Large intestine (tissue), 3 donors: ENCODE results near the gene MED25. TPM values are rescaled to one million over a fixed set of nuclear protein-coding genes. Genes with fewer than 3 reads are reported as not detected.
A peak's percentile ranks its signal among the peaks of the same experiment; 100 is the strongest.

Source experiments
- DNase-seq, 2 donors: peaks; one replicate each; pipeline versions ENCODE4 v3.0.0 to v3.0.0-alpha.2; 2013
- H3K27ac ChIP-seq: one replicate; pipeline ENCODE4 v1.5.1; 2013; ENCODE audit warnings: low read length
- H3K27me3 ChIP-seq: 2 replicates; pipeline ENCODE4 v1.6.1; 2013; ENCODE audit warnings: low read length; ENCODE audit not compliant: control insufficient read depth, insufficient read depth
- H3K36me3 ChIP-seq: 2 replicates; pipeline ENCODE4 v1.6.1; 2013; ENCODE audit warnings: low read length; ENCODE audit not compliant: control insufficient read depth, insufficient read depth
- H3K4me1 ChIP-seq: one replicate; pipeline ENCODE4 v1.6.1; 2013; ENCODE audit warnings: low read length; ENCODE audit not compliant: control insufficient read depth, insufficient read depth
- H3K4me3 ChIP-seq: one replicate; pipeline ENCODE4 v1.5.1; 2013; ENCODE audit warnings: low read length
- H3K9me3 ChIP-seq: one replicate; pipeline ENCODE4 v1.6.1; 2013; ENCODE audit warnings: mild to moderate bottlenecking, low read depth, low read length, moderate library complexity; ENCODE audit not compliant: control insufficient read depth
- WGBS: methylation state at CpG from one replicate; pipeline ENCODE4 v1.1.5; 2013; ENCODE audit warnings: low lambda C conversion rate; ENCODE audit not compliant: insufficient coverage; 5-methylcytosine and 5-hydroxymethylcytosine counted together
- polyA plus RNA-seq: library from polyadenylated mRNA; unstranded; fragments of 120-200 nt; gene quantifications from one replicate; pipeline ENCODE4 v1.2.1, GENCODE V29; 2013

MED25 gene
- polyA plus RNA-seq, 1 donor, result 57.7 TPM

DNA sequence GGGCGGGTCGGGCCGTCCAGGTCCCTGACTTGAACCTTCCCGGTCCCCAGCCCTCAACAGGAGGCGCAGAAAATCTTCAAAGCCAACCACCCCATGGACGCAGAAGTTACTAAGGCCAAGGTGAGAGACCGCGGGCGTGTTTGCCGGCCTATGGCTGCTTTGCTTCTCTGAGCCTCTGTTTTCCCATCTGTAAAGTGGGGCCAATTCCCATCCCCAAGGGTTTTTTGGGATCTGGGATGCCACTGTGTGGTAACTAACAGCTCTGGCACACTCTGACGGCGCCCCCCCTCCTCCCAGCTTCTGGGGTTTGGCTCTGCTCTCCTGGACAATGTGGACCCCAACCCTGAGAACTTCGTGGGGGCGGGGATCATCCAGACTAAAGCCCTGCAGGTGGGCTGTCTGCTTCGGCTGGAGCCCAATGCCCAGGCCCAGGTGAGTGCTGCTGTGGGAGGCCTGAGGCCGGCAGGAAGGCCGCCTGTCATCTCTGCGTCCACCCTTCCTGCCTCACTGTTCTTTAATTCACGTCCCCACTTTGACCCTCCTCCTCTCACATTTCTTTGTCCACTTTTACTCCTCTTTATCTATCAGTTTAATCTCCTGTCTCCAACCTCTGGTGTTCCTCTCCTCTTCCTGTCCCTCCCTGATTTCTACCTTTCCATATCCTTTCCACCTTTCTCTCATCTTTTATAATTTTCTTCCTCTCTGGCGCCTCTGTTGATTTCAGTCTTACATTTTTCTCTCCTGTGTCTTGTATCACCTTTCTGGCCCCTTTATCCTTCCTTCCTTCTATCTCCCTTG is 12.1 kb upstream of the MED25 start:
- Histone ChIP-seq H3K4me3 (peak overlapping the region; percentile 32), H3K27ac (peak overlapping the region; percentile 63), H3K36me3 (peaks cover 25% of the 10 kb centered on the region), H3K4me1 (peaks cover 32% of the 10 kb centered on the region), H3K9me3 (peaks cover 3% of the 10 kb centered on the region), H3K27me3 (no peaks in the 10 kb centered on the region)
- WGBS, result 95% methylated on average over 4 of the region's 20 CpGs
- no peak for DNase-seq

DNA sequence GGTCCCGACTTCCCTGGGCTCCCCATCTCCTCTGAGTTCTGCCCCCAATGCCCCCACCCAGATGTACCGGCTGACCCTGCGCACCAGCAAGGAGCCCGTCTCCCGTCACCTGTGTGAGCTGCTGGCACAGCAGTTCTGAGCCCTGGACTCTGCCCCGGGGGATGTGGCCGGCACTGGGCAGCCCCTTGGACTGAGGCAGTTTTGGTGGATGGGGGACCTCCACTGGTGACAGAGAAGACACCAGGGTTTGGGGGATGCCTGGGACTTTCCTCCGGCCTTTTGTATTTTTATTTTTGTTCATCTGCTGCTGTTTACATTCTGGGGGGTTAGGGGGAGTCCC is 11.5 kb upstream of the MED25 start:
- peak; percentile 43 to 64 for DNase-seq
- Histone ChIP-seq H3K9me3 (peaks cover 3% of the 10 kb centered on the region), H3K4me3 (no peak overlapping the region), H3K4me1 (peaks cover 32% of the 10 kb centered on the region), H3K36me3 (peaks cover 24% of the 10 kb centered on the region), H3K27me3 (no peaks in the 10 kb centered on the region), H3K27ac (peak overlapping the region; percentile 63)
- 80% methylated on average over 1 of the region's 8 CpGs for WGBS

DNA sequence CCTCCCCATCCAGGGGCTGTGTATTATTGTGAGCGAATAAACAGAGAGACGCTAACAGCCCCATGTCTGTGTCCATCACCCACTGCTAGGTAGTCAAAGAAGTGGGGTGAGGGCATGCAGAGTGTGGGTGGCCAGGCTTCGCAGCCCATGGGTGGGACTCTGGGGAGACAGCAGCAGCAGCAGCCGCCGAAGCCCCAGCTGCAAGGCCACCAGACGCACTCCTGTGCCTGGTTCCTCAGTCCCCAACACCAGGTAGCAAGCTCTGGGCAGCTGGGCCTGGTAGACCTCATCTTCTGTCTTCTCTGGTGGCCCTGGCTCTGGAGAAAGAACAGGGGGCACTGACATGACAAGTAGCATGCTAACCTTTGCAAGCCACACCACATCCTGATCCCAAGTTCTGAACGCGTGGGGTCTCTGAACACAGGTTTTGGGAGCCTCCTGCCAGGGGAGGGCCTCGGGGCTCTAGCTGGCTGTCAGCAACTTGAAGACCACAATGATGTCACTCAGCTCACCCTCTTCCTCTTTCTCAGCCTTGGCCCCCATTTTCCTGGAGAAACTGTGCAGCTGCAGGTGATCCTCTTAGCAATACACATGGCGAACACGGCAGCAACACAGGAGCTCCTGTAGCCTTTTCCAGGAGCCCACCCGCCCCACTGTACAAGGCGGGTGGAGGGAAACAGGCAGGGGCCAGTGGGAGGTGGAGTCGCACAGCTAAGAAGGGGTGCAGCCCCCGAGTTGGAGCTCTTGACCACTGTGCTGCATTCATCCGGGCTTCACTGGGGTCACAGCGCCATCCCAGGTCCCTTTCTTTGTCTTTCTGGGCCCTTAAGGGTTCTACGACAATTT is 10.8 kb upstream of the MED25 start:
- H3K4me1 ChIP-seq, result peaks cover 34% of the 10 kb centered on the region
- H3K27me3 ChIP-seq, result no peaks in the 10 kb centered on the region
- no peak overlapping the region for H3K4me3 ChIP-seq
- no CpG with 5 or more reads among the region's 18 CpGs for WGBS
- H3K9me3 ChIP-seq, result peaks cover 3% of the 10 kb centered on the region
- DNase-seq, result no peak
- peaks cover 24% of the 10 kb centered on the region for H3K36me3 ChIP-seq
- peak overlapping the region; percentile 39 for H3K27ac ChIP-seq

DNA sequence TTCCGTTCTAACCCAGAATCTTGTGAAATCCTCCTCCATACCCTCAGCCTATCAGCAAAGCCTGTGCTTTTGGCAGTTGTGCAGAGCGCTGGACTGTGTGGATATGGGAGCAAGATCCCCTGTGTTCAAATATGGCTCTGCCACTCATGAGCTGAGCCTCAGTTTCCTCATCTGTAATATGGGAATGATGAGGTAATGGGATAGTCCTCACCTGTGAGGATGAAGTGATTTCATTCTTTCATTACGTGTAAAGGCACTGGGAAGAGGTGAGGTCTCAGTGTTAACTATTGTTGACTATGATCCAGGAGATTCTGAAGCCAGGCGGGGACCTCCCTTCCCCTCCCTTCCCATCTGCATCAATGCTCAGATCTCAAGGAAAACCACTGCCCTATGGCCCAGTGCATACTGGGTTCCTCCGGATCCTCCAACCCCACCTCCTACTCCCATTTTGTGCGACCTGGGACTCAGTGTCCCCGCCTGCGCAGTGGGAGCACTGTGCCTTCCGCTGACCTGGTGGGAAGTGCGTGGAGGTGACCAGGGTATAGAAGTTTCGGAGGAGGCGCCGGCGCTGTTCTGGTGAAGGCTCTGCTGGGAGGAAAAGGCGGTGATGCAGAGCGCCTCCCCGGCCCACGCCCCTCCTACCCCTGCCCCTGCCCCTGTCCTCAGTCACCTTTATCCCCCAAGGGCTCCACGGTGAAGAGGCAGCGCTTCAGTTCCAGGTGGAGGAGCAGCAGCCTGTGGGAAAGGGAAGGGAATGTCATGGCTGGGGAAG is 10.0 kb upstream of the MED25 start:
- Histone ChIP-seq H3K9me3 (peaks cover 3% of the 10 kb centered on the region), H3K4me1 (peaks cover 35% of the 10 kb centered on the region), H3K36me3 (peaks cover 21% of the 10 kb centered on the region), H3K27ac (no peak overlapping the region), H3K4me3 (peak overlapping the region; percentile 86), H3K27me3 (no peaks in the 10 kb centered on the region)
- WGBS, result no CpG with 5 or more reads among the region's 20 CpGs
- DNase-seq, result no peak

DNA sequence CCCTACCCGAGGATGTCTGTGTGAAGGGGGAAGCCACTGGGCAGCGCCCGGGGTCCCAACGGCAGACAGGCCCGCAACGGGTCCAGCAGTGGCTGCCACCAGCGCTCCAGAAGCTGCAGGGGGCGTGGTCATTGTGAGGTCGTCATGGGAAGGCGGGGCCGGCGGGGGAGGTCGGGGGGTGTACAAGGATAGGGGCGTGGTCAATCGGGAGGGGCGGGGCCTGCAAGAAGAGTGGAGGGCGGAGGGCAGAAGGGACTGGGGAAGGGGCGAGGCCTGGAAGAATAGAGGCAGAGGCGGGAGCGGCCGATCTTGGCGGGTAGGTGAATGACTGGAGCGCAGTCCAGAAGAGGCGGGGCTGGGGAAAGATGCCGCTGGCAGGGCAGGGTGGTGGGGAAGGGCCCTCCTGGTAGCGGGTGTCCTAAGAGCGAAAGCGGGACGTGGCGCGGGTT is 9.4 kb upstream of the MED25 start:
- WGBS, result no CpG with 5 or more reads among the region's 31 CpGs
- peak overlapping the region; percentile 79 for H3K27ac ChIP-seq
- peak overlapping the region; percentile 86 for H3K4me3 ChIP-seq
- peak; percentile 83 to 87 for DNase-seq
- H3K9me3 ChIP-seq, result peaks cover 3% of the 10 kb centered on the region
- H3K27me3 ChIP-seq, result no peaks in the 10 kb centered on the region
- H3K4me1 ChIP-seq, result peaks cover 35% of the 10 kb centered on the region
- peaks cover 15% of the 10 kb centered on the region for H3K36me3 ChIP-seq

DNA sequence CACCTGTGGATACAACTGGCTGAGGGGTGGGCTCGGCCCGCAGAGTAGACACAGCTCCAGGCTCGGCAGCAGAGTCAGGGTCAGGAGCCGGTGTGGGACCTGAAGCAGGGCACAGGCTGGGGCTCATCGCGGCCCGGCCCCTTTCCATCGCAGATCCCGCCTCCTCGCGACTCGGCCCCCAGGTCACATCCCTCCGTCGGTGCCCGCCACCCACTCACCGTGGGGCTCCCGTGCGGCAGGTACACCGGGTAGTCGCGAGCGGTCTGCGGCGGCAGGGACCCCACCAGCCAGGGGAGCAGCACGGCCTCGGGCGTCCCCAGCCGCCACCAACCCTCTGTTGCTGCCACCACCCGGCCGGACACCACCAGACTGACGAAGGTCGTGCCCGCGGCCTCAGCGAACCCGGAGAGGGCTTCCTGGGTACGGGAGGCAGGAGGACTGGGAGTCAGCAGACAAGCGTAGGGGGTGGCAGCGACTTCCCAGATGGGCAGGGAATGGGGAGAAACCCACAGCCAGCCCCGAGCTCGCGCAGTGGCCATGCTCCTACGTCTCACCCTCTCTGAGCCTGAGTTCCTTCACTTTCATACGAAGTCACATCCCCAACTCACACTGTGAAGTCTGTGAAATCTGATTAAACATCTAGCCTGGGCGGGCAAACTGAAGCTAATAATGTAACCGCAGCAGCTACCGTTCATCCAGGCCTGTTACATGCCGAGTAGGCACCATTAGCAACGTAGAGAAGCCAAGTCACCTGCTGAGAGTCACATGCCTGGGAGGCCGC is 8.7 kb upstream of the MED25 start:
- Histone ChIP-seq H3K9me3 (peaks cover 3% of the 10 kb centered on the region), H3K4me3 (peak overlapping the region; percentile 86), H3K4me1 (peaks cover 35% of the 10 kb centered on the region), H3K36me3 (peaks cover 13% of the 10 kb centered on the region), H3K27ac (peak overlapping the region; percentile 79), H3K27me3 (no peaks in the 10 kb centered on the region)
- no CpG with 5 or more reads among the region's 50 CpGs for WGBS
- peak; percentile 68 to 80 for DNase-seq

DNA sequence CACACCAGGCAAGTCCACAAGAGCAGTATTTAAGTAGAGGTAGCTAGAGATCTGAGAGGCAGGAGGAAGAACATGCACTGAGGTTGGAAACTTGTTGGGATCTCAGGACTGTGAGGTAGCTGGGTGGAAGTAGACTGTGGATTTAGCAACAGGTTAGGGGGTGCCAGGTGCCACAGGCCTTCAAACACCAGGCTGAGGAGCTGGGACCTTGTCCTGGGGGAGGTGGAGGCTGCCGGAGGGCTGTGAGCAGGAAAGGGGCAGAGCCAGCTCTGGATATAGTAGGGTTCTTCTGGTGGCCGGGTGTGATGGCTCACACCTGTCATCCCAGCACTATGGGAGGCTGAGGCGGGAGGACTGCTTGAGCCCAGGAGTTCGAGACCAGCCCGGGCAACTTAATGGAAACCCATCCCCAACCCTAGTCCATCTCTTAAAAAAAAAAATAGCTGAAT is 8.1 kb upstream of the MED25 start:
- H3K36me3 ChIP-seq, result peaks cover 13% of the 10 kb centered on the region
- H3K4me3 ChIP-seq, result peak overlapping the region; percentile 86
- H3K27me3 ChIP-seq, result no peaks in the 10 kb centered on the region
- H3K9me3 ChIP-seq, result peaks cover 3% of the 10 kb centered on the region
- no peak for DNase-seq
- WGBS, result no CpG with 5 or more reads among the region's 5 CpGs
- H3K4me1 ChIP-seq, result peaks cover 34% of the 10 kb centered on the region
- peak overlapping the region; percentile 79 for H3K27ac ChIP-seq

DNA sequence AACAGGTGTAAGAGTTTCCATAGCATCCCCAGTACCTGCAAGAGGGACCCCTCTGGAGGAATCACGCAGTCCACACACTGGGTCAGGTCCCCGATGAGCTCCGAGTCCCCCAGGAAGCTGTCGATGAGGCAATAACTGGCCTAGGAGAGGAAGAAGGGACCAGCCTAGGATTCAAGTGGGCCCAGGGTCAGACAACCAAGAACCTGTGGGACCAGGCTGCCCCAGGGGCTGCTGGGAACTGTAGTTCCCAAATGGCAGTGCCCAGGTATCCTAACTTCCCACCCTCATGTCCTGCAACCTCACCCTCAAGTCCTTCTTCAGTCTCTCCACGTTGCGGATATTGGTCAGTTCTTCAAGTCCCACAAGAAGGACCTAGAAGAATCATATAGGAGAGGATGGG is 6.8 kb upstream of the MED25 start:
- WGBS, result no CpG with 5 or more reads among the region's 6 CpGs

DNA sequence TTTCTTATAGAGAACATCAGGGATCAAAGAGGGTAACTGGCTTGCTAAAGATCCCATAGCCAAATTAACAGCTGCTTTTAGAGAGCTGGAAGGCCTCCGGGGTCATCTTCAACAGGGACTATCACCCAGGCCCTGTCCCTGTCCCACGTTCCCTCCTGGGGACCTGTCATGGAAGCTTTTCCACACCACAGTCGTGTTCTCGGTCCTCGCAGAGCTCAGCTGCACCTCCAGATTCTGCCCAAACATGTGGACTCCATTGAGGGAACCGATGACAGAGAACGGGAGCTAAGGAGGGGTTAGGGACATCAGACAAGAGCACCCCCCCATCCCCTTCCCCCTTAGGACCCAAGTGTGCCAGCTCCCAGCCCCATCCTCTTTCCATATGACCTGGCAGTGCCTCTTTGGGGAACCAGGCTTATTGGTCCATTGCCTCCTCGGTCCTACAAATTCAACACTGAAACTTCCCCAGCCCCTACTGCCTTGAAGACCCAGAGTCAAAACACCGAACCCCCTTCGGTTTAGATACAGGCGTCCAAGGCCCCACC is 5.6 kb upstream of the MED25 start:
- Histone ChIP-seq H3K4me3 (peak overlapping the region; percentile 70), H3K27me3 (no peaks in the 10 kb centered on the region), H3K4me1 (peaks cover 24% of the 10 kb centered on the region), H3K27ac (peak overlapping the region; percentile 82), H3K36me3 (peaks cover 3% of the 10 kb centered on the region), H3K9me3 (no peaks in the 10 kb centered on the region)
- DNase-seq, result no peak
- WGBS, result no CpG with 5 or more reads among the region's 11 CpGs

More for the DNA sequence above, 6.8 kb upstream of the MED25 start:
- Histone ChIP-seq H3K9me3 (no peaks in the 10 kb centered on the region), H3K36me3 (peaks cover 8% of the 10 kb centered on the region), H3K4me3 (no peak overlapping the region), H3K4me1 (peaks cover 23% of the 10 kb centered on the region), H3K27me3 (no peaks in the 10 kb centered on the region), H3K27ac (no peak overlapping the region)
- no peak for DNase-seq
